Amygdala (tissue), 56 donors: Measurements from ENCODE around the gene KLF9.
"Not testable (repeated sequence)": the region's sequence is repeated elsewhere in the genome, so short reads cannot be mapped to it uniquely, and the experiment has no call there.

Experiments
- DNase-seq, 56 donors: peaks; one replicate each; lab custom pipeline; 2025; lab: John Stamatoyannopoulos, UW

Gene KLF9

DNA sequence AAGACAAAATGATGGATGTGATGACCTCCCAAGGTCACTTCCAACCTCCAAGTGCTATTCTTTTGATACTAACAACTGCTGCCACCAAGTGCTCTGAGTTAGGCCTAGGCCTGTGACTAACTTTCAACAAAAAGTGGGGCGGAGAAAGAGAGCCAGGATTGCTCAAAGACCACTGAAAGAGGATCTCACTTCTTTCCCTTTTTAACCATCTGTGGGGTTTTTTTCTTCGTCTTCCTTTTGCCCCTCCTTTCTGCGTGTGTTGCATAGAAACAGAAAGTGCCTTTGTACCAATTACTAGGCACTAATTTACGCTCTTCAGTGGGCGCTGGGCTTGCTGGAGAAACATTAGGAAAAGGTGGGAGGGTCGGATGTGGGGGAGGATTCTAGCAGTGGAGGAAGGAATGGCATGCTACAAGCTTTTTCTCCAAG lies 8.0 kb downstream of the KLF9 start:
- DNase-seq: peak in 26 of 56 donors; percentile 4 to 73 (median 35)

DNA sequence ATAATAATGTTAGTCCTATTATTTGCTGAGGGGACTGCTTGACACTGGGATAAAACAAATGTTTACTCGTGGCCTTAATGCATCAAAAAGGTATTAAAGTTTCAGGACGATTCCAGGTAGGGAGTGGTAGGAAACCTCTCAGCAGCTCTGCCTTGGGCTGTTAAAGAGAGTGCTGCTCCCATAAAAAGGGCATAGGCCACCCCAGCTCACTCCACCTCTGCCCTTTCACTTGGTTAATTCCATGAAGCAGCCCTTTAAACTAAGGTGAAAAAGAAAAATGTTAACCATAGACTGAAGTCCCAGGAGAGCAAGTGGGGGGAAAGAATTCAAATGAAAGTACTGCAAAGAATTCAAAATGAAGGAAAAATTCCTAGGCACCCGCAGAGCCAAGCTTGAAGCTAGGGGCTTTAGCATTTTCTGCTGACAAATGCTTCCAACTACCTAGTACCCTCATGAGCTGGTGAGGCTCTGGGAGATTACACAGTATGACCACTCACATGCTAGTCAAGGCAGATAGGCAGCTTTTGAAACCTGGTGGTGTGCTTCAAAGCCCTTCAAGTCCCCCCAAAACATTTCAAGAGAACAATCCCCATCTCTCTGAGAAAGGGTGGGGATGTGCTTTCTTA lies 8.5 kb downstream of the KLF9 start:
- no peak for DNase-seq

DNA sequence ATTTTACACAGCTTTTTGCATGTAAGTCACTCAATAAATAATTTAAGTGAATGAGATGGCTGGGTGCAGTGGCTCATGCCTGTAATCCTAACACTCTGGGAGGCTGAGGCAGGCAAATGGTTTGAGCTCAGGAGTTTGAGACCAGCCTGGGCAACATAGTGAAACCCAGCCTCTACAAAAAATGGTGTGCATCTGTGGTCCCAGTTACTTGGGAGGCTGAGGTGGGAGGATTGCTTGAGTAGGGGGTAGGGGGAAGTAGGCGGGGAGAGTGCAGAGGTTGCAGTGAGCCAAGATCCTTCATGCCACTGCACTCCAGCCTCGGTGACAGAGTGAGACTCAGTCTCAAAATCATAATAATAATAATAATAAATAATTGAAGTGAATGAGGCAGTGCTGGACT lies 10.2 kb downstream of the KLF9 start:
- DNase-seq: no peak

DNA sequence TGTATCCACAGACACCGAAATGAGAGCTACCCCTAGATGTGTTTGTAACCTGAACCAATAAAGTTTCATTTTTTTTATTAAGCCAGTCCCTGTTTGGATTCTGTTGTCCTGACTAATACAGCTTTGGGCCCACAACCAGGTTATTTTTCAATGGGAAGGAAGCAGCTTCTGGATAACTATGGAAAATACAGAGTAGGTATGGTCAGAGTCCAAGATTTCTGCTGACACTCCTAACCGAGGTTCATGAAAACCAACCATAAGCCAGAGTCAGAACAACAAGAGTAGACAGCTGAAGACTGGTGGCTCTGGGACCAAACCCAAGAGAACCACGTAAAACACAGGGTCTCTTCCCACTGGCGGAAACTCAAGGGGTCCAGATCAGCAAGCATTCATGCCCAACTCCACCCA lies 10.8 kb downstream of the KLF9 start:
- DNase-seq: no peak

DNA sequence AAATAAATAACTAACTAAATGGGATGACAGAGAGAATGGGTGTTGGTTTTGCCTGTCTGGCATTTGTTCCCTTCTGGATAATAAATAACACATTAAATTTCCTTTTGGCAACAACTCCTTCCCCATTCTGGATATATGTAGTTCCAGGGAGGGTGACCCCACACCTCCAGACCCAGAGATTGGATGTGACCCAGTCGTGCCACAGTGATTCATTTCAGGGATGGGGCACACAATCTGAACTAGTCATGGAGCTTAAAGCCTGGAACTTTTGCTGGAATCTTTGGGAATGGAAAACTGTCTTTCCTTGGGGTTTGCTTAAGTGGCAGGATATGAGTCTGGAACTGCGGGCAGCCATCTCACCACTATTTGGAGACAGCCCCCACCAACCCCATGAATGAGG lies 11.3 kb downstream of the KLF9 start:
- DNase-seq: no peak

DNA sequence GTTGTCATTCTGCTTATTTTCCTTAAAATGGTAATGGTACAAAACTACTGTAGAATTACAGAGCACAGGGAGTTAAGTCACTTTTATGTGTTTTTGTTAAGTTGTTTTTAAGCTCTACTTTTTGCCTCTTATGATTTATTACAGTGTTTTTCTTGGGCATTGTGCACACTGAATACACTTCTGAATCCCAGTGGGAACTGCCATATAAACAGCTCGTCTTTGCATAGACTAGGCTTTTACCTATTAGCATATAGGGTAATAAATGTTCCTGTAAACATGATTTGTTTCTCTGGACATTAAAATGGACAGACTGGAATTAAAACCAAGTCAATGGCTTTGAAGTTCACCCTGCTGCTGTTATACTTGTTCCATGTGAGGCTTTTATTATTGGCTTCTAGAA lies 12.2 kb downstream of the KLF9 start:
- no peak for DNase-seq

DNA sequence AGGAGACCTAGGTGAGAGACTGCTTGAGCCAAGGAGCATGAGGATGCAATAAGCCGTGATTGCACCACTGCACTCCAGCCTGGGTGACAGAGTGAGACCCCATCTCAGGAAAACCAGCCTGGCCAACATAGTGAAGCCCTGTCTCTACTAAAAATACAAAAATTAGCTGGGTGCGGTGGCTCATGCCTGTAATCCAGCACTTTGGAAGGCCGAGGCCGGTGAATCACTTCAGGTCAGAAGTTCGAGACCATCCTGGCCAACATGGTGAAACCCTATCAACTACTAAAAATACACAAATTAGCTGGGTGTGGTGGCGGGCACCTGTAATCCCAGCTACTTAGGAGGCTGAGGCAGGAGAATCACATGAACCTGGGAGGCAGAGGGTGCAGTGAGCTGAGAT lies 13.2 kb downstream of the KLF9 start:
- not testable (repeated sequence) for DNase-seq

DNA sequence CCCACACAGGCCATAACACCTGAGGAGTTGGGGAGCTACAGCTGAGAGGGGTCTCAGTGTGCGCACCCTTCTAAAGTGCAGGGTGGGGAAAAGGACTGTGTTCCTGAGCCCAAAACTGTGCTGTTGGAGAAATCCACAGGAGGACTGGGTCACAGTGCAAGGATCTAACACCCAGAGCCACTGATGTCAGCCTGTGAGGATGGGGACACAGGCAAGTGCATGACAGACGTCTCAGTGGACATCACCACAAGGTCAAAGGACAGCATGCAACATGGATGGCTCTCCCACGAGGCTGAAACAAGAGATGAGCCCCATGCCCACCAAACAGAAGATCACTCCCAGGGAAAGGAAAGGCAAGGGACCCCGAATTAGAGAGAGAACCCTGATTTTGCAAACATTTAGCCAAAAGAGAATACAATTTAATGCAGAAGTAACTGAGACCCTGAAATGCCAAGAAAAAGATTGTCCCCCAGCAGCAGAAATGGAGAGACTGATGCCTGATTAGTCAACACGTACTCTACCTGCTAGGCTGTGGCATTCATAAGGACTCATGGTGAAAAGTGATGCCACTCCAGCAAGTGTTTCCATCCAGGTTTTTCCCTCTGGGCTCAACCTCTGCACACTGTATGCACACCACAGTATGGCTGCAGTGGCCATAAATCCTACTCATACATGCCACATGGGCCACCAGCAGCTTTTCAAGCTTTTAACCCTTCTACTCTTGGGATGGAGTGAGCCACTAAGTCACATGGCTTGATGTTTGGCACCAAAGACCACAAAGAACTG lies 14.2 kb downstream of the KLF9 start:
- no peak for DNase-seq

DNA sequence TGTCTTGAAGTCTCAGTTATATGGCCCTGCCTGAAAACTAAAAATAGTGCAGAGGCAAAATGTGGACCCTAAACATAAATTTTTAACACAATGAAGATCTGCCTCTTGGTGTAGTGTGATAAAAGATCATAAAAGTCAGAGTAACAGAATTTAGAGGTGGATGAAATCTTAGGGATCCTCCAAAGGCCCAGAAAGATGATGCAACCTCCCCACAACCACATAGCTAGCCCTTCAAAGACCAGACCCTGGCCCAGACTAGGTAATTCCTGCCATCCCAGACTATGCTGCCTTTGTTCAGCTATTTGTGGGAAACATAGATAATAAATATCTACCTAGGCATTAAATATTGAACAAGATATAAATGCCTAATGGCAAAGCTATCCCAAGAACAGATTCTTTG lies 15.3 kb downstream of the KLF9 start:
- DNase-seq: no peak

DNA sequence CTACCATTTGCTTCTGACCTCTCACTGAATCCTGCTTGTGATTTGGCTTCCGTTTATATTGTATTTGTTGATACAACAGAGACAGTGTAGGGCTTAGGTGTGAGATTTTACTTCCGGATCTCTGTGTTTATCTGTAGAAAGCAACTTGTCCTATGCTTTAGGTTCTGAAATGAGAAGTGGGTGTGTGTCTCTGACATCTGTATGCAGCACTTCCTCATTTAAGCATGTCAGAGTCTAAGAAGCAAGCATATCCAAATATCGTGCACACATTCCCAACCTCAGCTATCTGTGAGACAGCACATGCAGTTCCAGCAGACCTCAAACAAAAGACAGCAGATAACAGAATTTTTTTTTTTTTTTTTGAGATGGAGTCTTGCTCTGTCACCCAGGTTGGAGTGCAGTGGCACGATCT lies 16.3 kb downstream of the KLF9 start:
- no peak for DNase-seq

DNA sequence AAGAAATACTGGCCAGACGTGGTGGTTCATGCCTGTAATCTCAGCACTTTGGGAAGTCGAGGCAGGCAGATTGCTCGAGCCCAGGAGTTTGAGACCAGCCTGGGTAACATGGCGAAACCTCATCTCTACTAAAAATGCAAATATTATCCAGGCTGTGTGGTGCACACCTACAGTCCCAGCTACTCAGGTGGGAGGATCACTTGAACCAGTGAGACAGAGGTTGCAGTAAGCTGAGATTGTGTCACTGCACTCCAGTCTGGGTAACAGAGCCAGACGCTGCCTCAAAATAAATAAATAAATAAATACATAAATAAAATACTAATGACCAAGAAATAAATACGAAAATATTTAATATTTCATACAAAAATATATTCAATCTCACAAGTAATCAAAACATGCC lies 18.8 kb downstream of the KLF9 start:
- DNase-seq: no peak

DNA sequence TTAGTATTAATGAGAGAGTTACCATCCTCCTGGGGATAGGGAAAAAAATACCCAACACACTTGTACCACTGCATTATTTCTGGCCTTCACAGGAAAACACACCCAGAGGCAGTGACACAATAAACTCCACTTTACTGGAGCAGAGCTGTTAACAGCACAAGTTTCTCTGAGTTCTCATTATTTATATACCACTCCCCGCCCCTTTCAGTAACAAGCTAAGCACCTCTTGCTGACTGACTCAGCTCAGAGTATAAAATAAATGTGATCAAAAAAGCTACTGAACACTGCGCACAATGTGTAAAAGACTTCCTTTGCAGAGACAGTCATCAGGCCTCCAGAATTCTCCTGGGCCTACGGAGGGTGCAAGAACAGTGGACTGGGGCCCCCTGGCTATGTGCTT lies 21.6 kb downstream of the KLF9 start:
- peak in 2 of 56 donors; percentile 11 to 19 for DNase-seq

DNA sequence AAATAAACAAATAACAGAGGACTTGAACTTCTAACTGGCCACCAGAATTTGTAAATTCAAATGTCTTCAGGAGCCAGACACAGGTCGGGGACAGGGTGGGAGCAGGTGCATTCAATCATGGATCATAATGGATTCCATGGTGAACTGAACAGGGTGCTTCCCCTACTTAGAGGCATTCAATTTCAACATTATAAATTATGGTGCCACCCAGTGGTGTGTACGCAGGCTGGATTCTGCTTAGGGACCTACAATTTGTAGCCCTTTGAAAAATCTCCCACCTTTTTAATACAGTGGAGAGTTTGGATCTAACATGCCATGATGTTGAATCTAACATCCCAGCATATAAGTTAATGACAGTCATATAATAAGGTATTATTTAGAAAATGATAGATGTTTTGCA lies 22.3 kb downstream of the KLF9 start:
- DNase-seq: peak in 3 of 56 donors; percentile 5 to 18 (median 7)

DNA sequence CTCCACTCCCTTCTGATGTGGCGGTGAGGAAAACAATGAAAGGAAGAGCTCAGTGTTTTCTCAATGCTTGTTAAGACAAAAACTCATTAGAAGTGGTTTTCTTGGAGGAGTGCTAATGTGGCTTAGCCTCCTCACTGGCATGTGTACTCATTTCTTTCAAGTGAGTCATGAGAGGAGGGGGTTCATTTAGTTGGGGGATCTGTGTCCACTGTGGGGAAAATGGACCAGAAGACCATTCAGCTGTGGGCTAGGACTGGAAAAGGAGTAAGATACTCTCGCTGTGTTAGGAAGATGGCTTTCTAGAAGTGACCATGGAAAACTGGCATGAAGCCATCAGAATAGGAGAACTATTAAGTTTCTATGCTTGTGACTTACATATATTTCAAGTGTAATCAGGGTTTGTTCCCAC lies 23.5 kb downstream of the KLF9 start:
- no peak for DNase-seq

DNA sequence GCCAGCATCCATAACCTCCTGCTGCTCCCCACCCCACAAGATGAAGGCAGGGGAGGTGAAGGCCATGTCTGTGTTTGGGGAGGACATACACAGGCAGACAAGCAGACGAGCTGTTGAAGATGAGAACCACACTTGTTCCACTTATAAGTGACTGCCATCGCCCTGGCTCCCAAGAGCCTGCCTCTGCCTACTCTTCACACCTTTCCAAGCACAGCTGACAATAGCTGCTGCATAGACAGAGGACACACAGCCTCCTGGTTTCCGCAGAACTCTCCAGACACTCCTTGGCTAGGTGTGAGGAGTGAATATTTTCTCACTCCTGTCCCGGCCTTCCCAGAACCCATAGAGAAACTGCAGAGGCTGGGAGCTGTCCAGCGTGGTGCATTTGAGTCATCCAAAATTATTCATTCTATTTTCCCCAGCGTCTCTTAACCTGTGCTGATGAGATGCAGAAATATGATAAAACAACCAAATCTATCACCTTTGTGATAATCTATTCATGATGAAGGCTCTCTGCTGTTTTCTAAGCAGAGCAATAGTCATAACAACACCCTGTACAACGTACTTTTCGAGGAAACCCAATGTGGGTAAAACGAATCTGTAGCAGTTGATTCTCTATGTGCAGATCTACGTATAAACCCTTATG lies 24.7 kb downstream of the KLF9 start:
- peak in 2 of 56 donors; percentile 9 to 13 for DNase-seq

DNA sequence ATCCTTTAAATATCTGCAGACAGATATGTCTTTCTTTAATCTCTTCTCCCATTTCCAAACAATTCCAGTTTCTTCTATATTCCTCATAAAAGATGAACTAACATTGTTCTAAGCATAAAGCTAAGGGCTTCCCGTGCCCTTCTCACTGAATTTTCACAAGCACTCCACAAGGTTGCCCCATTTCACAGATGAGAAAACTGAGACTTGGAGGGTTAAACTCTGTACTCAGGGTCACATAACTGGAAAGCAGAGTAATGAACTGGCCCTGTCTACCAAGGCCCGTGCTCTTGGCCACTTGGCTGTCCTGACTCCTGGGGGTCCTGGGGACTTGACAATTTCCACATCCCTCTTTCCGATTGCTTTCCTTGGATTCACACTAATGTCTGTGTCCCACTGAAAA lies 25.3 kb downstream of the KLF9 start:
- DNase-seq: no peak

DNA sequence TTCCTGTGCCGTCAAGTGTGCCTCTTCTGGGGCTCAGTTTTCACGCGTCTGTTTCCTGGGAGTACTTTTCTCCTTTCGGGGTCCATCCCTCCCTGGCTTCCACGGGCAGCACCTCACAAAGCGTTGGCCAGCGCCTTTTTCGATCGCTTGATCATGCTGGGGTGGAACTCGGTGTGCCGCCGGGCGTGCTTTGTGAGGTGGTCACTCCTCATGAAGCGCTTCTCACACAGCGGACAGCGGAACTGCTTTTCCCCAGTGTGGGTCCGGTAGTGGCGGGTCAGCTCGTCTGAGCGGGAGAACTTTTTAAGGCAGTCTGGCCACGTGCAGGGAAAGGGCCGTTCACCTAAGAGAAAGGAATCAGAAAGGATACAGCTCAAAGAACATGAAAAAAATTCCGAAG lies 26.8 kb downstream of the KLF9 start:
- DNase-seq: no peak

DNA sequence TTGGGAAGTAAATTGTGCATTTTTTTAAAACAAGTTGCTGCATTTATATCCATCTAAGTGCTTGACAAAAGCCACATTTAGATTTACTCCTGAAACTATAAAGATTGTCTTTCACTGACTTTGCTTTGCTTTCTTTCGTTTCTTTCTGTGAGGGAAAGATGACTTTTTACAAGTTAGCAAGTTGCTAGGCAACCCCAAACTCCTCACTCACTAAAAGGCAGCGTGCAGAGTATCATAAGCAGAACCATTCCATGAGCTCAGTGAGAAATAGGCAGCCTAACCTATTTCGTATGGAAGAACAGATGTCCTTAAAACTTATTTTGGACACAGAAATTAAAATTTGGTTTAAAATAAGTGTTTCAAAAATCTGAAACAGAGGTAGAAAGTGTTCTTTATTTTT lies 29.0 kb downstream of the KLF9 start:
- no peak for DNase-seq

DNA sequence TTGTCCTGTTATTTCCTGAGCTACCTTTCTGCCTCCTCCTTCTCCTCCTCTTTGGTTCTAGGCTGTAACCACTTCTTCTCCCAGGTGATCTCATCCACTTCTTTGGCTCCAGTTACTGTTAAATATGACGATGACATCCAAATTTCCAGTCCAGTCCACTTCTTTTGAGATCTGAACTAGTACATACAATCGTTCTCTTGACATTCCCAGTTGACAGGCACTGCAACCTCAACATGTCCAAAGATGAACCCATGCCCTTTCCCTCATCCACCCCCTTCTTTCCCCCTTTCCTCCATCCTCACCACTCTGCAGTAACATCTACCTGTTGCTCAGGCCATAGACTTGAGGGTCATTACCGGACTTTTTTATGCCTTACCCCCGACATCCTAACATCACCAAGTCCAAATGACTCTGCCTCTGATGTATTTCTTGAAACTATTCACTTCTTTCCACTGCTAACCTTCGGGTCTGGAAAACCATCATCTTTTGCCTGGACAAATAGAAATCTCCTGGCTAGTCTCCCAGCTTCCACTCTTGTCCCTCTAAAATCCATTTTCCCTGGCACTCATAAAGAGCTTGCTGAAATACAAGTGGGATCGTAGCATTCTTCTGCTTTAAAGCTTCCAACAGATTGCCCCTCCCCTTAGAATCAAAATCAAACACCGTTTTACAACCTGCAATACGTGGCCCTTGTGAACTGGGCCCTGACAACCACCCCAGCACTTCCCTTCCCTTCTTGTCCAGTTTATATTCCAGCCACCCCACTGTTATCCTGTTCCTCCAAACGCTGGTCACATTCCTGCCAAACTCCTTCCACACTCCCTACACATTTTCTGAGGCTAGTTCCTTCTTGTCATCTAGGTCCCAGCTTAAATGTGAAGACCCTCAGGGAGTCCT lies 31.5 kb downstream of the KLF9 start:
- DNase-seq: no peak

DNA sequence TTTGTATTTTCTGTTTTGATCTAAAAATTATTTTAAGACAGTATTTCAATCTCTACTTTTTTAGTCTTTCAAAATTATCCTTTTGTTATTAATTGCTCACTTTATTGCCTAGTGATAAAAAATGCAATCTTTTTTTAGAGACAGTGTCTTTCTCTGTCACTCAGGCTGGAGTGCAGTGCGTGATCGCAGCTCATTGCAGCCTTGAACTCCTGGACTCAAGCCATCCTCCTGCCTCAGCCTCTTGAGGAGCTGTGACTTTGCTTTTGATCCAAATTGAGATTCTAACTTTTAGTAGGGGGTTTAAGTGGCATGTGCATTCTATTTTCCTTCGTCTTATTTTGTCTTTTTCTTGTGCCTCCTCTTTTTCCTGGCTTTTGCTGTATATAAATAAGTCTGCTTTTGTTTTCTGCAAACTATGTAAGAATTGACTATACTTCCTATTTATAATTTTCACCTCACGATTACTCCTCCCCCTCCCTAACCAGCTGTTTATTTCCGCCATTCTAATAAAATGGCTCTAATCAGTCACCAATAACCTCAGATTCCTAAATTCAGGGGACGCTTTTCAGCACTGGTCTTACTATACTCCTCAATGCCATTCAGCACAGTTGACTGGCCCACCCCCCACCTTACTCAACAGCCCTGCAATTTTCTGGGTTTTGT lies 32.3 kb downstream of the KLF9 start:
- DNase-seq: no peak
